Measurements from ENCODE around the gene ADGRG3.
"Not testable (repeated sequence)": the region's sequence is repeated elsewhere in the genome, so short reads cannot be mapped to it uniquely, and the experiment has no call there.

The ADGRG3 gene

GRCh38 chr16:57667526-57668262 lies 412 bp upstream of the ADGRG3 start:
- no peak for DNase-seq (ENCODE audit: low read depth)
- no peak overlapping the region for H3K4me3 ChIP-seq (ENCODE audit: control insufficient read depth, low read depth, low read length)
- no peak for TF ChIP-seq CTCF (IDR thresholded peaks at IDR 0.05; ENCODE audit: control insufficient read depth, insufficient read depth, low read depth, low read length, missing control alignments)

DNA sequence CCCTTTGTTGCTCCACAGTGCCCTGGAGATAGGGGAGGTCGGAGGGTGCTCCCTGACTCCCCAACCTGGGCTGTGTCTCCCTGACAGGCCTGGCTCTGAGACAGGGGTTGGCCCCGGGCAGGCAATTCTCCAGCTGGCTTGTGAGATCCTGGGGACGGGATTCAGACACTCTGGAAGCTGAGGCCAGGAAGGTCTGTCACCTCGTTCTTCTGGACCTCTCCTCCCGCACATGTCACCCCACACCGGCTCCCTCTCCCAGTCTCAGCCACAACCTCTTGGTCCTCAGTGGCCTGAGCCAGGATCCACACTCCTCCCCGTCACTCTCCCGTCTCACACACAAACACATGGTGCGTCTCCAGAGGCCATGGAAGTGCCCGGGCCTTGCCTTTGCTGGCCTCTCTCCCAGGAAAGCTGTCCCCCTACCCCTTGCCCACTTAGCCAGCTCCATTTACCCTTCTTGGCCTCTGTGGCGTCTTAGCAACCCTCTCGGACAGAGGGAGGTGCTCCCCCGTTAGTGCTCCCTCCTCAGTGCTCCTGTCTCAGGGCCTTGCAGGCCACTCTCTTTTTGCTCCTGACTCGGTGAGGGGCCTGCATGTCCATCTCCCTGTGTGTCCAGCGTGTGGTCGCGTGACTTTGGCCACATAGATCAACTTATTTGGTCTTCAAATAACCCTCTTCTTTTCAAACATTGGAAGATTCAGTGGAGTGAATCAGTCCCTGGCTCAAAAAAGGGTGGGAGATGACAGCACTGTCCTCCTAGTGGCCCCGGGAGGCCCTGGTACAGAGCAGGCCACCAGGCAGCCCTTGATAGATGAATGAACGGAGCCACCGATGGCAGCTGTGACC lies 747 bp downstream of the ADGRG3 start:
- DNase-seq (ENCODE audit: low read depth): no peak
- H3K4me3 ChIP-seq (ENCODE audit: control insufficient read depth, low read depth, low read length): no peak overlapping the region
- no peak for TF ChIP-seq CTCF (IDR thresholded peaks at IDR 0.05; ENCODE audit: control insufficient read depth, insufficient read depth, low read depth, low read length, missing control alignments)

DNA sequence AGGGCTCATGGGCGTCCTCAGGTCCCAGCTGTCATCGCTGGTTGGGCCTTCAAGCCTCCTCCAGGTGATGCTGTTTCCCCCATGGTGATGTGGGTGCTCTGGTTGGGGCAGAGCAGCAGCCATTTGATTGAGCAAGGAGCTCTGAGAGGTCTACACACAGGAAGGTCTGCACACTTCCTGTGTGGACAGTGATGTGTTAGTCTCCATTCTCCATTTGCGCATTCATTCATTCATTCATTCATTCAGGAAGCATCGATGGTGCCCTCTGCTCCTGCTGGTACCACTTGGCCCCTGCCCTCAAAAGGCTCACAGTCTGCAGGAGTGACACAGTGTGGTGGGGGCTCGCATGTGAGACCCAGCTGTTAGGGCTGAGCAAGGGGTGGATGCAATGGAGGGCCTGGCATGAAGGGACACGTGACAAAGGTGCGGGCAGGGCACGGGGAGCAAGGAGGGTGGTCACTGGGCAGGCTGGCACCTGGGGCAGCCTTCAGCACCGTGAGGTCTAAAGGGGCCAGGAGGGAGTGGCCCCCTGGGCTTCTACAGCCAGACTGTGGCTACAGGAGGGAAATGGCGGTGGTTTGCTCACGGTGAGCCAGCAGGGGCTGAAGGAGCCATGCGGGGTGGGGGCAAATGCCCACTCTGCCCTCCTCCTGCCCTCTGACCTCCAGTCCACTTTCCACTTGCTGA lies 1.5 kb downstream of the ADGRG3 start:
- no peak for TF ChIP-seq CTCF (IDR thresholded peaks at IDR 0.05; ENCODE audit: control insufficient read depth, insufficient read depth, low read depth, low read length, missing control alignments)
- no peak for DNase-seq (ENCODE audit: low read depth)
- H3K4me3 ChIP-seq (ENCODE audit: control insufficient read depth, low read depth, low read length): no peak overlapping the region

DNA sequence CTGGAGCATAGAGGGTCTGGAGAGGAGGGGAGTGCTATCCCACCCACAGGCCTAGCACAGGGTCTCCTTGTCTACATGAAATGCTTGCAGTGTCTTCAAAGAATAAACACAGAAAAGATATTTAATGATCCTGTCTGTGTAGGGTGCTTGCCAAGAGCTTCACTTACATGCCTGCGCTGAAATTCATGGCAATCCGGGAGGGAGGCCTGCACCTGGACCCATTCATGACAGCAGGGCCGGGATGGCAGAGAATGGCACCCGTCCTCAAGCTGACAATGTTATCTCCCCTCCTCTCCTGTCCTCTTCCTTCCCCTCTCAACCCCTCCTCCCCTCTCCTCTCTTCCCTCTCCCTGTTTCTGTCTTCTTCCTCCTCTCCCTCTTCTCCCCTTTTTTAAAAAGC lies 2.1 kb downstream of the ADGRG3 start:
- TF ChIP-seq CTCF (IDR thresholded peaks at IDR 0.05; ENCODE audit: control insufficient read depth, insufficient read depth, low read depth, low read length, missing control alignments): no peak
- H3K4me3 ChIP-seq (ENCODE audit: control insufficient read depth, low read depth, low read length): no peak overlapping the region
- no peak for DNase-seq (ENCODE audit: low read depth)

- not testable (repeated sequence) for H3K4me3 ChIP-seq (ENCODE audit: control insufficient read depth, low read depth, low read length); DNase-seq (ENCODE audit: low read depth)
Observed at GRCh38 chr16:57671451-57671850, 3.3 kb downstream of the ADGRG3 start.

GRCh38 chr16:57672416-57672815 lies 4.3 kb downstream of the ADGRG3 start:
- TF ChIP-seq CTCF (IDR thresholded peaks at IDR 0.05; ENCODE audit: control insufficient read depth, insufficient read depth, low read depth, low read length, missing control alignments): no peak
- no peak for DNase-seq (ENCODE audit: low read depth)
- no peak overlapping the region for H3K4me3 ChIP-seq (ENCODE audit: control insufficient read depth, low read depth, low read length)

GRCh38 chr16:57672824-57673223 lies 4.7 kb downstream of the ADGRG3 start:
- DNase-seq (ENCODE audit: low read depth): no peak
- no peak for TF ChIP-seq CTCF (IDR thresholded peaks at IDR 0.05; ENCODE audit: control insufficient read depth, insufficient read depth, low read depth, low read length, missing control alignments)
- H3K4me3 ChIP-seq (ENCODE audit: control insufficient read depth, low read depth, low read length): no peak overlapping the region
